IMR-90 (cell line): Measurements from ENCODE around the gene TARS3. TPM values are rescaled to one million over a fixed set of nuclear protein-coding genes. Genes with fewer than 3 reads are reported as not detected.

Experiments
- ATAC-seq: fragments of 200-7000 bp; cut with Tn5 transposase; 2 replicates; pipeline ENCODE4 v1.9.1; 2020; ENCODE audit warnings: low read depth, mild to moderate bottlenecking, moderate library complexity
- BruUV-seq: library from RNA; stranded (reverse); fragments of 400-500 nt; replicated peaks from 2 replicates; lab custom pipeline; 2021; lab: Mats Ljungman, UMichigan
- CTCF ChIA-PET: fragments of 300-600 bp; formaldehyde crosslinking; extraction: SDS; loops from one replicate; lab custom pipeline; 2021; ENCODE audit warnings: antibody characterized with exemption; lab: Yijun Ruan, JAX
- POLR2A ChIA-PET: fragments of 300-600 bp; sonication (Branson Sonifier 250); formaldehyde crosslinking; loops from one replicate; lab custom pipeline; 2022; ENCODE audit warnings: antibody characterized with exemption; ENCODE audit not compliant: unreplicated experiment; lab: Charles Lee
- DNase-seq: peaks from one replicate; pipeline ENCODE4 v3.0.0; 2013
- H2AFZ ChIP-seq: replicated peaks from 2 replicates; pipeline ENCODE3; 2013; ENCODE audit warnings: low read length, mild to moderate bottlenecking; ENCODE audit not compliant: poor library complexity
- H2AK5ac ChIP-seq: 2 replicates; pipeline ENCODE4 v1.6.1; 2013; ENCODE audit warnings: low read depth, low read length, inconsistent platforms
- H2AK9ac ChIP-seq: replicated peaks from 2 replicates; pipeline ENCODE3; 2013; ENCODE audit warnings: mild to moderate bottlenecking, low read depth, low read length, moderate library complexity; ENCODE audit not compliant: poor library complexity
- H2BK120ac ChIP-seq: 2 replicates; pipeline ENCODE4 v1.6.1; 2013; ENCODE audit warnings: low read depth, low read length, inconsistent platforms
- H2BK15ac ChIP-seq: 3 replicates; pipeline ENCODE4 v1.6.1; 2013; ENCODE audit warnings: low read depth, low read length, inconsistent platforms
- H2BK20ac ChIP-seq: 2 replicates; pipeline ENCODE4 v1.6.1; 2013; ENCODE audit warnings: low read depth, mild to moderate bottlenecking, inconsistent platforms, low read length, moderate library complexity
- H2BK5ac ChIP-seq: 2 replicates; pipeline ENCODE4 v1.6.1; 2013; ENCODE audit warnings: mild to moderate bottlenecking, low read depth, low read length, inconsistent platforms; ENCODE audit not compliant: poor library complexity, severe bottlenecking
- H3K14ac ChIP-seq: replicated peaks from 2 replicates; pipeline ENCODE4 v1.6.1; 2013; ENCODE audit warnings: low read depth, low read length, inconsistent platforms
- H3K18ac ChIP-seq: 2 replicates; pipeline ENCODE4 v1.6.1; 2013; ENCODE audit warnings: low read depth, low read length, control low read depth
- H3K23ac ChIP-seq: 2 replicates; pipeline ENCODE4 v1.6.1; 2013; ENCODE audit warnings: low read depth, low read length, inconsistent platforms
- H3K27ac ChIP-seq: 2 replicates; pipeline ENCODE4 v1.5.1; 2013; ENCODE audit warnings: mild to moderate bottlenecking, control low read depth, low read length; ENCODE audit not compliant: insufficient read depth
- H3K27me3 ChIP-seq: 2 replicates; pipeline ENCODE4 v1.6.1; 2013; ENCODE audit warnings: low read length; ENCODE audit not compliant: control insufficient read depth, insufficient read depth
- H3K36me3 ChIP-seq: 2 replicates; pipeline ENCODE4 v1.6.1; 2013; ENCODE audit warnings: low read length, mixed read lengths; ENCODE audit not compliant: control insufficient read depth, insufficient read depth
- H3K4ac ChIP-seq: 2 replicates; pipeline ENCODE4 v1.6.1; 2013; ENCODE audit warnings: low read depth, low read length, inconsistent platforms
- H3K4me1 ChIP-seq: 2 replicates; pipeline ENCODE4 v1.6.1; 2013; ENCODE audit warnings: low read length, mixed read lengths; ENCODE audit not compliant: control insufficient read depth, insufficient read depth
- H3K4me2 ChIP-seq: 2 replicates; pipeline ENCODE4 v1.6.1; 2013; ENCODE audit warnings: low read depth, mild to moderate bottlenecking, control low read depth, low read length, moderate library complexity
- H3K4me3 ChIP-seq: 2 replicates; pipeline ENCODE4 v1.5.1; 2013; ENCODE audit warnings: low read depth, mild to moderate bottlenecking, control low read depth, low read length, moderate library complexity; ENCODE audit not compliant: insufficient read depth
- H3K56ac ChIP-seq: 2 replicates; pipeline ENCODE4 v1.6.1; 2013; ENCODE audit warnings: low read length, inconsistent platforms; ENCODE audit not compliant: insufficient read depth; ENCODE audit errors: extremely low read depth
- H3K79me1 ChIP-seq, 2 experiments: 2 replicates each; pipeline ENCODE4 v1.6.1; 2013; ENCODE audit warnings: low read length in 2 of 2, inconsistent platforms in 1 of 2, low read depth in 1 of 2
- H3K9ac ChIP-seq: 2 replicates; pipeline ENCODE4 v1.6.1; 2013; ENCODE audit warnings: low read depth, low read length, control low read depth
- H3K9me1 ChIP-seq: 2 replicates; pipeline ENCODE4 v1.6.1; 2013; ENCODE audit warnings: low read length, inconsistent platforms; ENCODE audit not compliant: insufficient read depth
- H3K9me3 ChIP-seq: 2 replicates; pipeline ENCODE4 v1.6.1; 2013; ENCODE audit warnings: low read length; ENCODE audit not compliant: control insufficient read depth, insufficient read depth
- H4K20me1 ChIP-seq: 2 replicates; pipeline ENCODE4 v1.6.1; 2013; ENCODE audit warnings: low read length, inconsistent platforms; ENCODE audit not compliant: insufficient read depth
- H4K5ac ChIP-seq: 2 replicates; pipeline ENCODE4 v1.6.1; 2013; ENCODE audit warnings: mild to moderate bottlenecking, low read depth, low read length, control low read depth
- H4K8ac ChIP-seq, 2 experiments: 2 replicates each; pipeline ENCODE4 v1.6.1; 2013; ENCODE audit warnings: low read depth in 2 of 2, low read length in 2 of 2, control low read depth in 1 of 2, inconsistent platforms in 1 of 2
- H4K91ac ChIP-seq: 2 replicates; pipeline ENCODE4 v1.6.1; 2013; ENCODE audit warnings: low read depth, low read length, inconsistent platforms; ENCODE audit not compliant: insufficient read depth
- BHLHE40 ChIP-seq: fragments of 150-350 bp; IDR thresholded peaks from 2 replicates; pipeline ENCODE4 v1.6.1; 2016; ENCODE audit warnings: mild to moderate bottlenecking, low read depth, low read length
- CEBPB ChIP-seq: IDR thresholded peaks from 2 replicates; pipeline ENCODE4 v1.6.1; 2012; ENCODE audit warnings: low read depth, low read length, improper control_type of control experiment
- FOS ChIP-seq: fragments of 150-350 bp; IDR thresholded peaks from 2 replicates; pipeline ENCODE4 v1.6.1; 2016; ENCODE audit warnings: low read depth, low read length
- MAFK ChIP-seq: IDR thresholded peaks from 2 replicates; pipeline ENCODE4 v1.6.1; 2012; ENCODE audit warnings: low read depth, low read length, improper control_type of control experiment
- MAZ ChIP-seq: IDR thresholded peaks from 2 replicates; pipeline ENCODE4 v1.6.1; 2012; ENCODE audit warnings: low read depth, mild to moderate bottlenecking, low read length, improper control_type of control experiment, moderate library complexity, borderline replicate concordance
- MXI1 ChIP-seq: IDR thresholded peaks from 2 replicates; pipeline ENCODE4 v1.6.1; 2012; ENCODE audit warnings: low read depth, mild to moderate bottlenecking, low read length, moderate library complexity, borderline replicate concordance
- NFE2L2 ChIP-seq: fragments of 150-350 bp; IDR thresholded peaks from 2 replicates; pipeline ENCODE4 v1.6.1; 2016; ENCODE audit warnings: low read depth, mild to moderate bottlenecking, low read length
- POLR2A ChIP-seq: IDR thresholded peaks from 2 replicates; pipeline ENCODE4 v1.6.1; 2012; ENCODE audit warnings: mild to moderate bottlenecking, low read depth, low read length
- RAD21 ChIP-seq: IDR thresholded peaks from 2 replicates; pipeline ENCODE4 v1.6.1; 2012; ENCODE audit warnings: low read length, improper control_type of control experiment
- RCOR1 ChIP-seq: IDR thresholded peaks from 2 replicates; pipeline ENCODE4 v1.6.1; 2012; ENCODE audit warnings: mild to moderate bottlenecking, low read length, improper control_type of control experiment; ENCODE audit not compliant: insufficient replicate concordance
- RFX5 ChIP-seq: IDR thresholded peaks from 2 replicates; pipeline ENCODE4 v1.8.0; 2012; ENCODE audit warnings: low read depth, mild to moderate bottlenecking, low read length, moderate library complexity
- SMC3 ChIP-seq: fragments of 150-350 bp; IDR thresholded peaks from 2 replicates; pipeline ENCODE4 v1.6.1; 2016; ENCODE audit warnings: low read depth, mild to moderate bottlenecking, antibody characterized with exemption, low read length, moderate library complexity
- WGBS, 2 experiments: methylation state at CpG; one replicate each; pipeline versions ENCODE4 v1.1.5 to v1.1.7; 2013; ENCODE audit warnings: missing lambda C conversion rate in 2 of 2; ENCODE audit not compliant: insufficient read length in 1 of 2; ENCODE audit errors: extremely low coverage in 2 of 2; 5-methylcytosine and 5-hydroxymethylcytosine counted together
- dilution Hi-C: fragments of 300-500 bp; cut with HindIII; formaldehyde crosslinking; loops from one replicate; pipeline ENCODE4 v1.14.3; 2018; ENCODE audit warnings: low sequenced_read_pairs; ENCODE audit not compliant: unreplicated experiment
- in situ Hi-C: fragments of 300-500 bp; cut with MboI; formaldehyde crosslinking; loops from 3 replicates; pipeline ENCODE4 v1.14.3; 2019; ENCODE audit warnings: low sequenced_read_pairs, inconsistent platforms, mixed read lengths
- intact Hi-C: fragments of 100-400 bp; cut with micrococcal nuclease; formaldehyde crosslinking; loops from 2 replicates; pipeline ENCODE4 v1.10.0; 2022
- polyA plus RNA-seq, 3 experiments: library from polyadenylated mRNA; depleted of rRNA; stranded (reverse); fragments of >200 nt; gene quantifications; 2 replicates each; pipeline ENCODE4 v1.2.3, GENCODE V29; 2012; ENCODE audit warnings: low replicate concordance in 1 of 3
- total RNA-seq: library from RNA; depleted of rRNA; stranded (reverse); fragments of >200 nt; gene quantifications from 2 replicates; pipeline ENCODE4 v1.2.3, GENCODE V29; 2012
- TF ChIP-seq, protein P1 (sequence below): fragments of 150-350 bp; IDR thresholded peaks from 2 replicates; pipeline ENCODE4 v1.6.1; 2017; ENCODE audit warnings: mild to moderate bottlenecking, antibody characterized with exemption, low read length, low read depth
- TF ChIP-seq, protein P2 (sequence below): conservative IDR thresholded peaks from 2 replicates; pipeline ENCODE4 v1.5.1; 2012; ENCODE audit warnings: mild to moderate bottlenecking, low read depth, low read length, improper control_type of control experiment
- TF ChIP-seq, protein P3 (sequence below): fragments of 150-350 bp; IDR thresholded peaks from 2 replicates; pipeline ENCODE4 v1.6.1; 2016; ENCODE audit warnings: low read depth, mild to moderate bottlenecking, low read length, moderate library complexity, borderline replicate concordance

The TARS3 gene
- total and polyA plus RNA-seq, 2 of the 4 experiments (the other 2 are of a cell fraction), result 3.4 to 9.3 TPM

DNA sequence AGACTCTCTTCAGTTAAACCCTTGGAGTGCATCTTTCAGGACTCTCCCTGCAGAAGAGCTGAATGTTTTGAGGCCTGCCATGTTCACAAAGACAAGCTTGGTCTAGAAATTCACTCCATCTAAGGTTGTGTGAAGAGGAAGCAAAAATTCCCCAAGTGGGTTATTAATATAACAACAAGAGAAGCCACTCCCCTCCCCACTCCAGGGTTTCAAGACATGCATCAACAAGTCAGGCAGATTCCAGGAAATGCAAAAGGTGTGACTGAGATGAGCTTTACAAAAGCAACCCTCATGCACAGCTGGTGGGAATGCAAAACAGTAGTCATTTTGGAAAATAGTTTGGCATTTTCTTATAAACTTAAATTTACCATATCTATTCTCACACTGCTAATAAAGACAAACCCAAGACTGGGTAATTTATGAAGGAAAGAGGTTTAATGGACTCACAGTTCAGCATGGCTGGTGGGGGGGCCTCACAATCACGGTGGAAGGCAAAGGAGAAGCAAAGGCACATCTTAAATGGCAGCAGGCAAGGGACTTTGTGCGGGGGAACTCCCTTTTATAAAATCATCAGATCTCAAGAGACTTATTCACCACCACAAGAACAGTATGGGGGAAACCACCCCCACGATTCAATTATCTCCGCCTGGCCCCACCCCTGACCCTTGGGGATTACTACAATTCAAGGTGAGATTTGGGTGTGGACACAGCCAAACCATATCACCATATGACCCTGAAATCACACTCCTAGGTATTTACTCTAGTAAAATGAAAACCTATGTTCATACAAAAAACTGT, 31.3 kb downstream of the TARS3 start:
- no peak overlapping the region for H2BK120ac ChIP-seq
- H2BK20ac ChIP-seq, result no peak overlapping the region
- no peak overlapping the region for H2AK5ac ChIP-seq
- H2AFZ ChIP-seq, result no peak overlapping the region
- H3K14ac ChIP-seq, result no peak overlapping the region
- no peak overlapping the region for H3K9ac ChIP-seq
- DNase-seq (no peak), ATAC-seq (no peak; the same call in 1 of the 2 replicates)
- ChIA-PET CTCF (interaction anchor here (0.6 kb wide), 1 partner anchor 12 kb away, joined by 3 read pairs; no protein-coding TSS in a partner anchor), POLR2A (no interaction called here)
- no peaks in the 10 kb centered on the region for H4K20me1 ChIP-seq
- H3K4me3 ChIP-seq, result no peak overlapping the region
- H4K8ac ChIP-seq, result no peak overlapping the region
- H3K4ac ChIP-seq, result no peak overlapping the region
- in situ Hi-C loops (no loop called here), intact Hi-C loops (no loop called here), dilution Hi-C loops (no loop called here)
- 0 out of 2 replicates have a peak overlapping the region, but pooled peaks have one; percentile 41 for H4K91ac ChIP-seq
- H2BK15ac ChIP-seq, result no peak overlapping the region
- H2AK9ac ChIP-seq, result no peak overlapping the region
- no peaks in the 10 kb centered on the region for H3K9me3 ChIP-seq
- no peak overlapping the region for H4K5ac ChIP-seq
- WGBS, 2 experiments, result no CpG with 5 or more reads among the region's 4 CpGs
- no peak overlapping the region; the same call in 1 of the 2 replicates for H3K27ac ChIP-seq
- no peak overlapping the region for H3K4me2 ChIP-seq
- peaks cover 0 to 5% of the 10 kb centered on the region in 2 experiments; a peak in 3 of 4 replicates for H3K79me1 ChIP-seq
- H2BK5ac ChIP-seq, result peak overlapping the region; percentile 54
- H3K27me3 ChIP-seq, result no peaks in the 10 kb centered on the region
- BruUV-seq, result no TSS peak
- no peak overlapping the region for H3K18ac ChIP-seq
- H3K36me3 ChIP-seq, result peaks cover 28% of the 10 kb centered on the region
- H3K9me1 ChIP-seq, result peaks cover 11% of the 10 kb centered on the region
- peaks cover 2% of the 10 kb centered on the region; the same call in 1 of the 2 replicates for H3K4me1 ChIP-seq
- H3K23ac ChIP-seq, result no peak overlapping the region
- no peak overlapping the region for H3K56ac ChIP-seq
- TF ChIP-seq MAZ (no peak), MAFK (no peak), FOS (no peak), NFE2L2 (no peak), SMC3 (no peak), RAD21 (no peak), BHLHE40 (no peak), MXI1 (no peak), POLR2A (no peak), RFX5 (no peak), RCOR1 (no peak), CEBPB (no peak)
- TF ChIP-seq, protein P1, sequence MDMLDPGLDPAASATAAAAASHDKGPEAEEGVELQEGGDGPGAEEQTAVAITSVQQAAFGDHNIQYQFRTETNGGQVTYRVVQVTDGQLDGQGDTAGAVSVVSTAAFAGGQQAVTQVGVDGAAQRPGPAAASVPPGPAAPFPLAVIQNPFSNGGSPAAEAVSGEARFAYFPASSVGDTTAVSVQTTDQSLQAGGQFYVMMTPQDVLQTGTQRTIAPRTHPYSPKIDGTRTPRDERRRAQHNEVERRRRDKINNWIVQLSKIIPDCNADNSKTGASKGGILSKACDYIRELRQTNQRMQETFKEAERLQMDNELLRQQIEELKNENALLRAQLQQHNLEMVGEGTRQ, result no peak
- TF ChIP-seq, protein P2, sequence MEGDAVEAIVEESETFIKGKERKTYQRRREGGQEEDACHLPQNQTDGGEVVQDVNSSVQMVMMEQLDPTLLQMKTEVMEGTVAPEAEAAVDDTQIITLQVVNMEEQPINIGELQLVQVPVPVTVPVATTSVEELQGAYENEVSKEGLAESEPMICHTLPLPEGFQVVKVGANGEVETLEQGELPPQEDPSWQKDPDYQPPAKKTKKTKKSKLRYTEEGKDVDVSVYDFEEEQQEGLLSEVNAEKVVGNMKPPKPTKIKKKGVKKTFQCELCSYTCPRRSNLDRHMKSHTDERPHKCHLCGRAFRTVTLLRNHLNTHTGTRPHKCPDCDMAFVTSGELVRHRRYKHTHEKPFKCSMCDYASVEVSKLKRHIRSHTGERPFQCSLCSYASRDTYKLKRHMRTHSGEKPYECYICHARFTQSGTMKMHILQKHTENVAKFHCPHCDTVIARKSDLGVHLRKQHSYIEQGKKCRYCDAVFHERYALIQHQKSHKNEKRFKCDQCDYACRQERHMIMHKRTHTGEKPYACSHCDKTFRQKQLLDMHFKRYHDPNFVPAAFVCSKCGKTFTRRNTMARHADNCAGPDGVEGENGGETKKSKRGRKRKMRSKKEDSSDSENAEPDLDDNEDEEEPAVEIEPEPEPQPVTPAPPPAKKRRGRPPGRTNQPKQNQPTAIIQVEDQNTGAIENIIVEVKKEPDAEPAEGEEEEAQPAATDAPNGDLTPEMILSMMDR, result no peak
- TF ChIP-seq, protein P3, sequence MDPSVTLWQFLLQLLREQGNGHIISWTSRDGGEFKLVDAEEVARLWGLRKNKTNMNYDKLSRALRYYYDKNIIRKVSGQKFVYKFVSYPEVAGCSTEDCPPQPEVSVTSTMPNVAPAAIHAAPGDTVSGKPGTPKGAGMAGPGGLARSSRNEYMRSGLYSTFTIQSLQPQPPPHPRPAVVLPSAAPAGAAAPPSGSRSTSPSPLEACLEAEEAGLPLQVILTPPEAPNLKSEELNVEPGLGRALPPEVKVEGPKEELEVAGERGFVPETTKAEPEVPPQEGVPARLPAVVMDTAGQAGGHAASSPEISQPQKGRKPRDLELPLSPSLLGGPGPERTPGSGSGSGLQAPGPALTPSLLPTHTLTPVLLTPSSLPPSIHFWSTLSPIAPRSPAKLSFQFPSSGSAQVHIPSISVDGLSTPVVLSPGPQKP, result no peak
